Osteocyte (in vitro differentiated cells): ENCODE results near the gene RHD. TPM values are rescaled to one million over a fixed set of nuclear protein-coding genes. Genes with fewer than 3 reads are reported as not detected.

Experiments
- DNase-seq: peaks from one replicate; pipeline ENCODE4 v3.0.0; 2021; ENCODE audit warnings: mixed read lengths; ENCODE audit not compliant: unreplicated experiment; ENCODE audit errors: extremely low spot score
- H3K27ac Mint-ChIP-seq: one replicate; pipeline ENCODE4 v1.8.0; 2021; ENCODE audit warnings: mild to moderate bottlenecking, mixed read lengths; ENCODE audit not compliant: unreplicated experiment
- H3K27me3 Mint-ChIP-seq: one replicate; pipeline ENCODE4 v1.8.0; 2021; ENCODE audit warnings: mixed read lengths; ENCODE audit not compliant: unreplicated experiment
- H3K36me3 Mint-ChIP-seq: one replicate; pipeline ENCODE4 v1.8.0; 2021; ENCODE audit warnings: mixed read lengths; ENCODE audit not compliant: unreplicated experiment
- H3K4me1 Mint-ChIP-seq: one replicate; pipeline ENCODE4 v1.8.0; 2021; ENCODE audit warnings: mixed read lengths; ENCODE audit not compliant: unreplicated experiment
- H3K4me3 Mint-ChIP-seq: one replicate; pipeline ENCODE4 v1.8.0; 2021; ENCODE audit warnings: mild to moderate bottlenecking, moderate library complexity, mixed read lengths; ENCODE audit not compliant: unreplicated experiment
- H3K9me3 Mint-ChIP-seq: one replicate; pipeline ENCODE4 v1.8.0; 2021; ENCODE audit warnings: mixed read lengths; ENCODE audit not compliant: unreplicated experiment
- total RNA-seq: library from RNA; stranded (reverse); gene quantifications from 2 replicates; pipeline ENCODE4 v1.2.1, GENCODE V29; 2021
- TF ChIP-seq, protein P1 (sequence below): fragments of 200-600 bp; sonication (generic); IDR thresholded peaks from 2 replicates; pipeline ENCODE4 v1.5.0; 2021; ENCODE audit warnings: antibody characterized with exemption, mild to moderate bottlenecking, moderate library complexity

RHD gene
- total RNA-seq, 1 donor from 2014 or later, result not detected

DNA sequence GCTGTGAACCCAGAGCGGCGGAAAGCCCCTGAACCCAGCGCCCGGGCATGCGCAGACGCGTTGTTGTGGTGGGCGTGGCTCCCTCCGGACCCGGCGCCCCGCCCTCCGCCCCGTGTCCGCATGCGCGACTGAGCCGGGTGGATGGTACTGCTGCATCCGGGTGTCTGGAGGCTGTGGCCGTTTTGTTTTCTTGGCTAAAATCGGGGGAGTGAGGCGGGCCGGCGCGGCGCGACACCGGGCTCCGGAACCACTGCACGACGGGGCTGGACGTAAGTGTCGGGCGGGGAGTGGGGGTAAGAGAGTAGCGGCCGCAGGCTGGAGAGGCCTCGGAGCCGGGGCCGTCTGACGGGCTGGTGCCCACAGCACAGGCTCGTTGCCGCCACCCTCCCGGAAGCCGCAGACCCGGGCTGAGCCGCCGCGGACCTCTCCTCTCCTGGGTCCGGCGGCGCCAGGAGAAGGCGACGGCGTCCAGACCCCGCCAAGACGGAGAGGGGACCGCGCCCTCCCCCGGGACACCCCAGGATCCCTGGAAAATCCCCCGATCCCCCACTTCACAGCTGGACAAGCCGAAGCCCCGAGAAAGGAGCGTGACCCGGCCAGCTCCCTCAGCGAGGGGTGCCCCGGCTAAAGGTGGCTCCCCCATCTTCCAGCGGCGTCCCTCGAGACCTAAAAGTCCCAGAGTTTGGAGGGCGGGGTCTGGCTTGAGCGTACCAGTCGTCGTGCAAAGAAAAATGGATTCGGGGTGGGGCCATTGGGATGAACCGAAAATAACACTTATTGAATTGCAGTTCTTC, 66.1 kb downstream of the RHD start, which contains the start of gene TMEM50A:
TMEM50A (plus strand) TSS at position 147 of the 794 bp plus-strand sequence. CDS start 2,153 bp downstream, outside the sequence.
- H3K4me3 Mint-ChIP-seq, result peak within 1 kb of the TSS; percentile 89
- H3K27me3 Mint-ChIP-seq, result no peaks in the 10 kb centered on the region
- peaks cover 7% of the 10 kb centered on the region for H3K36me3 Mint-ChIP-seq
- TF ChIP-seq, protein P1, sequence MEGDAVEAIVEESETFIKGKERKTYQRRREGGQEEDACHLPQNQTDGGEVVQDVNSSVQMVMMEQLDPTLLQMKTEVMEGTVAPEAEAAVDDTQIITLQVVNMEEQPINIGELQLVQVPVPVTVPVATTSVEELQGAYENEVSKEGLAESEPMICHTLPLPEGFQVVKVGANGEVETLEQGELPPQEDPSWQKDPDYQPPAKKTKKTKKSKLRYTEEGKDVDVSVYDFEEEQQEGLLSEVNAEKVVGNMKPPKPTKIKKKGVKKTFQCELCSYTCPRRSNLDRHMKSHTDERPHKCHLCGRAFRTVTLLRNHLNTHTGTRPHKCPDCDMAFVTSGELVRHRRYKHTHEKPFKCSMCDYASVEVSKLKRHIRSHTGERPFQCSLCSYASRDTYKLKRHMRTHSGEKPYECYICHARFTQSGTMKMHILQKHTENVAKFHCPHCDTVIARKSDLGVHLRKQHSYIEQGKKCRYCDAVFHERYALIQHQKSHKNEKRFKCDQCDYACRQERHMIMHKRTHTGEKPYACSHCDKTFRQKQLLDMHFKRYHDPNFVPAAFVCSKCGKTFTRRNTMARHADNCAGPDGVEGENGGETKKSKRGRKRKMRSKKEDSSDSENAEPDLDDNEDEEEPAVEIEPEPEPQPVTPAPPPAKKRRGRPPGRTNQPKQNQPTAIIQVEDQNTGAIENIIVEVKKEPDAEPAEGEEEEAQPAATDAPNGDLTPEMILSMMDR, result no peak
- H3K9me3 Mint-ChIP-seq, result no peaks in the 10 kb centered on the region
- peaks cover 35% of the 10 kb centered on the region for H3K4me1 Mint-ChIP-seq
- H3K27ac Mint-ChIP-seq, result peak within 1 kb of the TSS; percentile 94
- DNase-seq, result peak; percentile 98

DNA sequence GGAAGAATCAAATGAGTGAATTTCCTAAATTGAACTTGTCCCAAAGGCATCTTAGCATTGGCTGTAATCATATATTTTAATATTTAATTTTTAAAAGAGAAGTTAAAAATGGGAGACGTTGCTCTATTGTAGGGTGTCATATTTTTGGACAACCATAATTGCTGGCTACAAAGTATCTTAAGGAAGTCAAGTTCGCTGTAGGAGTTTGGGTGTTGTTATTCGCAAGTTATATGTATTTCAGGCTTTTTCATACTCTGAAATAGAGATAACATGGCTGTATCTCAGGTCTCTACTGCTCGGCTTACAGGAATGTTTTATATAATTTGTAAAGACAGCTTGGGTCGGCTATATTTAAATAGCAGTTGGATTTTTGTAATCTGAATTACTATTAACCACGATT, 66.7 kb downstream of the RHD start:
- Mint-ChIP-seq H3K4me3 (peak overlapping the region; percentile 89), H3K36me3 (peaks cover 8% of the 10 kb centered on the region), H3K27me3 (no peaks in the 10 kb centered on the region), H3K4me1 (peaks cover 41% of the 10 kb centered on the region), H3K9me3 (no peaks in the 10 kb centered on the region), H3K27ac (peak overlapping the region; percentile 94)
- TF ChIP-seq, protein P1, result no peak
- DNase-seq, result no peak

DNA sequence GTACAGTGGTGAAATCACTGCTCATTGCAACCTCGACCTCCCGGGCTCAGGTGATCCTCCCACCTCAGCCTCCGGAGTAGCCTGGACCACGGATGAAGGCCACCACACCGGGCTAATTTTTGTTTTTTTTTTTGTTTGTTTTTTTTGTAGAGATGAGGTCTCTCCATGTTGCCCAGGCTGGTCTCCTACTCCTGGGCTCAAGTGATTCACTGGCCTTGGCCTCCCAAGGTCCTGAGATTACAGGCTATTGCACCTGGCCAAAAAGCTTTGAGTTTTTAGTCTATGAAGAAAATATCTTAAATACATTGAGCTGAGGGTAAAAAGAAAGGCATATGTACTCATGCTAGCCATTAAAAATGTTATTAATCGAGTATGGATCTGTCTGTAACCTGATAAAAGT, 69.4 kb downstream of the RHD start:
- H3K4me3 Mint-ChIP-seq, result no peak overlapping the region
- H3K4me1 Mint-ChIP-seq, result peaks cover 53% of the 10 kb centered on the region
- no peak for DNase-seq
- peaks cover 20% of the 10 kb centered on the region for H3K36me3 Mint-ChIP-seq
- no peaks in the 10 kb centered on the region for H3K27me3 Mint-ChIP-seq
- TF ChIP-seq, protein P1, result no peak
- H3K27ac Mint-ChIP-seq, result no peak overlapping the region
- H3K9me3 Mint-ChIP-seq, result no peaks in the 10 kb centered on the region

DNA sequence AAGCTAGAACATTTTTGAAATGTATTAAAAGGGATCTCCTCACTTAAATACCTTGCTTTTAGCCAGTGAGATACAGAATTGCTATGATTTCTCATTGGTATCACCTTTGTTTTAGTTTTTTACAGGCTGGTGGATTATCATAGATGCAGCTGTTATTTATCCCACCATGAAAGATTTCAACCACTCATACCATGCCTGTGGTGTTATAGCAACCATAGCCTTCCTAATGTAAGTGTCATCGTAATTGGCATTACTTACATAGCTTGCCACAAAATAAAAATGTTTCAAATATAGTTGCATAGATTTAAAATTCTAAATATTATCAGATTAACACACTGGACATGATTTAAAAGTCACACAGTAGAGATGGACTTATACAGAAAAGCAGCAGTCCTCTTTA, 70.5 kb downstream of the RHD start:
- H3K36me3 Mint-ChIP-seq, result peaks cover 25% of the 10 kb centered on the region
- H3K27me3 Mint-ChIP-seq, result no peaks in the 10 kb centered on the region
- H3K4me1 Mint-ChIP-seq, result peaks cover 53% of the 10 kb centered on the region
- TF ChIP-seq, protein P1, result no peak
- no peak for DNase-seq
- no peak overlapping the region for H3K4me3 Mint-ChIP-seq
- H3K27ac Mint-ChIP-seq, result peak overlapping the region; percentile 76
- H3K9me3 Mint-ChIP-seq, result no peaks in the 10 kb centered on the region

DNA sequence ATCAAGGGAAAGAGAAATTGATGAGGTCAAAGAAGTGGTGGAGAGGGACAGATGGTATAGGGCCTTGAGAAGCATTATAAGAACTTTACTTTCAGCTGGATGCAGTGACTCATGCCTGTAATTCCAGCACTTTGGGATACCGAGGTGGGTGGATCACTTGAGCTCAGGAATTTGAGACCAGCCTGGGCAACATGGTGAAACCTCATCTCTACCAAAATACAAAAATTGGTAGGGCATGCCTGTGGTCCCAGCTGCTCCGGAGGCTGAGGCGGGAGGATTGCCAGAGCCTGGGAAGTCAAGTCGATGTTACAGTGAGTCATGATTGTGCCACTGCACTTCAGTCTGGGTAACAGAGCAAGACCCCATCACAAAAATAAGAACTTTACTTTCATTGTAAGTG, 71.6 kb downstream of the RHD start:
- no peak for DNase-seq
- H3K27me3 Mint-ChIP-seq, result no peaks in the 10 kb centered on the region
- H3K4me1 Mint-ChIP-seq, result peaks cover 53% of the 10 kb centered on the region
- TF ChIP-seq, protein P1, result no peak
- H3K27ac Mint-ChIP-seq, result peak overlapping the region; percentile 76
- no peak overlapping the region for H3K4me3 Mint-ChIP-seq
- H3K36me3 Mint-ChIP-seq, result peaks cover 27% of the 10 kb centered on the region
- no peaks in the 10 kb centered on the region for H3K9me3 Mint-ChIP-seq
